Measurements from ENCODE around the gene MAP4K4. TPM values are rescaled to one million over a fixed set of nuclear protein-coding genes. Genes with fewer than 3 reads are reported as not detected.

Gene MAP4K4
- total RNA-seq, 1 donor from 2014 or later, result 91.9 TPM

- Histone ChIP-seq H3K4me1 (peaks cover 5% of the 10 kb centered on the region), H2AFZ (replicated peaks) (no peak overlapping the region), H3K4me2 (no peak overlapping the region), H3K9ac (no peak overlapping the region), H3K36me3 (no peaks in the 10 kb centered on the region), H3F3A (ENCODE audit: low read depth) (no peaks in the 10 kb centered on the region), H4K20me1 (ENCODE audit: low read depth) (peaks cover 98% of the 10 kb centered on the region), H3K27me3 (no peaks in the 10 kb centered on the region), H3K4me3 (no peak overlapping the region), H3K79me2 (ENCODE audit: low read depth) (peaks cover 100% of the 10 kb centered on the region), H3K9me3 (ENCODE audit: low read depth) (no peaks in the 10 kb centered on the region), H3K27ac (no peak overlapping the region)
- DNase-seq (ENCODE audit: low spot score), result no peak
- TF ChIP-seq, protein P1, sequence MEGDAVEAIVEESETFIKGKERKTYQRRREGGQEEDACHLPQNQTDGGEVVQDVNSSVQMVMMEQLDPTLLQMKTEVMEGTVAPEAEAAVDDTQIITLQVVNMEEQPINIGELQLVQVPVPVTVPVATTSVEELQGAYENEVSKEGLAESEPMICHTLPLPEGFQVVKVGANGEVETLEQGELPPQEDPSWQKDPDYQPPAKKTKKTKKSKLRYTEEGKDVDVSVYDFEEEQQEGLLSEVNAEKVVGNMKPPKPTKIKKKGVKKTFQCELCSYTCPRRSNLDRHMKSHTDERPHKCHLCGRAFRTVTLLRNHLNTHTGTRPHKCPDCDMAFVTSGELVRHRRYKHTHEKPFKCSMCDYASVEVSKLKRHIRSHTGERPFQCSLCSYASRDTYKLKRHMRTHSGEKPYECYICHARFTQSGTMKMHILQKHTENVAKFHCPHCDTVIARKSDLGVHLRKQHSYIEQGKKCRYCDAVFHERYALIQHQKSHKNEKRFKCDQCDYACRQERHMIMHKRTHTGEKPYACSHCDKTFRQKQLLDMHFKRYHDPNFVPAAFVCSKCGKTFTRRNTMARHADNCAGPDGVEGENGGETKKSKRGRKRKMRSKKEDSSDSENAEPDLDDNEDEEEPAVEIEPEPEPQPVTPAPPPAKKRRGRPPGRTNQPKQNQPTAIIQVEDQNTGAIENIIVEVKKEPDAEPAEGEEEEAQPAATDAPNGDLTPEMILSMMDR (IDR thresholded peaks at IDR 0.05), result no peak
- TF ChIP-seq EZH2 (IDR thresholded peaks at IDR 0.05), result no peak
- no peak for TF ChIP-seq EZH2phosphoT487 (IDR thresholded peaks at IDR 0.05)
- Mint-ChIP-seq H3K27ac (no peak overlapping the region), H3K4me3 (no peak overlapping the region), H3K9me3 (peaks cover 51% of the 10 kb centered on the region), H3K36me3 (peaks cover 64% of the 10 kb centered on the region), H3K4me1 (no peaks in the 10 kb centered on the region), H3K27me3 (ENCODE audit: insufficient read depth, low read depth) (no peaks in the 10 kb centered on the region)
Observed at GRCh38 chr2:101722864-101723263, 25.4 kb downstream of the MAP4K4 start.

GRCh38 chr2:101723371-101724124, 26.0 kb downstream of the MAP4K4 start:
- Histone ChIP-seq H3K4me2 (no peak overlapping the region), H3K4me3 (no peak overlapping the region), H3K27me3 (no peaks in the 10 kb centered on the region), H3K9me3 (ENCODE audit: low read depth) (no peaks in the 10 kb centered on the region), H2AFZ (replicated peaks) (no peak overlapping the region), H3K79me2 (ENCODE audit: low read depth) (peaks cover 100% of the 10 kb centered on the region), H3K27ac (no peak overlapping the region), H4K20me1 (ENCODE audit: low read depth) (peaks cover 99% of the 10 kb centered on the region), H3F3A (ENCODE audit: low read depth) (no peaks in the 10 kb centered on the region), H3K9ac (no peak overlapping the region), H3K4me1 (peaks cover 5% of the 10 kb centered on the region), H3K36me3 (no peaks in the 10 kb centered on the region)
- no peak overlapping the region for H3K27ac Mint-ChIP-seq
- H3K27me3 Mint-ChIP-seq (ENCODE audit: insufficient read depth, low read depth), result no peaks in the 10 kb centered on the region
- DNase-seq (ENCODE audit: low spot score), result no peak
- H3K36me3 Mint-ChIP-seq, result peaks cover 63% of the 10 kb centered on the region
- TF ChIP-seq EZH2phosphoT487 (IDR thresholded peaks at IDR 0.05) (no peak), EZH2 (IDR thresholded peaks at IDR 0.05) (no peak)
- TF ChIP-seq, protein P1 (IDR thresholded peaks at IDR 0.05), result no peak
- H3K4me1 Mint-ChIP-seq, result no peaks in the 10 kb centered on the region
- no peak overlapping the region for H3K4me3 Mint-ChIP-seq
- H3K9me3 Mint-ChIP-seq, result peaks cover 50% of the 10 kb centered on the region

DNA sequence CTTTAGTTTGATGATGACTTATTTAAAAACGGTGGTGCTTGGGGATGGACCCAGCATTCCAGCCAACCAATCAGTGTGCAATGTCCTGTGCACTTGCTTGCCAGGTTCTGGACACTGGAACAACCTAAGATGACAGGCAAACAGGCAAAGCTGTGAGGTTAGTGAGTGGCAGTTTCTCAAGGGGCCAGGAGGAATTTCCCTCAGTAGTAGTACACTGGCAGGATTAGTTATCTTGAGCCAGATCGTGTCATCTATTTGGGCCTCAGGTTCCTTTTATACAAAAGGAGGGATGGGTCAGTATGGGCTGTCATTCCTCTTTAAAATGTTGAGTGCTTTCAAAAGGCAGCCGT, 26.6 kb downstream of the MAP4K4 start:
- H3K79me2 ChIP-seq (ENCODE audit: low read depth), result peaks cover 100% of the 10 kb centered on the region
- H3K4me1 ChIP-seq, result peaks cover 5% of the 10 kb centered on the region
- no peak overlapping the region for H3K9ac ChIP-seq
- no peak overlapping the region for H3K4me3 ChIP-seq
- TF ChIP-seq EZH2 (IDR thresholded peaks at IDR 0.05) (no peak), EZH2phosphoT487 (IDR thresholded peaks at IDR 0.05) (no peak)
- TF ChIP-seq, protein P1 (IDR thresholded peaks at IDR 0.05), result no peak
- no peak overlapping the region for H3K27ac Mint-ChIP-seq
- H3K9me3 Mint-ChIP-seq, result peaks cover 48% of the 10 kb centered on the region
- no peak overlapping the region for H3K27ac ChIP-seq
- H3K27me3 ChIP-seq, result no peaks in the 10 kb centered on the region
- no peaks in the 10 kb centered on the region for H3K36me3 ChIP-seq
- H2AFZ ChIP-seq (replicated peaks), result no peak overlapping the region
- peaks cover 97% of the 10 kb centered on the region for H4K20me1 ChIP-seq (ENCODE audit: low read depth)
- H3K9me3 ChIP-seq (ENCODE audit: low read depth), result no peaks in the 10 kb centered on the region
- no peak overlapping the region for H3K4me2 ChIP-seq
- no peaks in the 10 kb centered on the region for H3K27me3 Mint-ChIP-seq (ENCODE audit: insufficient read depth, low read depth)
- peaks cover 63% of the 10 kb centered on the region for H3K36me3 Mint-ChIP-seq
- no peaks in the 10 kb centered on the region for H3F3A ChIP-seq (ENCODE audit: low read depth)
- no peaks in the 10 kb centered on the region for H3K4me1 Mint-ChIP-seq
- DNase-seq (ENCODE audit: low spot score), result no peak
- no peak overlapping the region for H3K4me3 Mint-ChIP-seq

Data from neural progenitor cell (in vitro differentiated cells).